Tibial artery (tissue), 4 donors: ENCODE results near the gene RAD51B.

Experiments
- DNase-seq, 2 donors: peaks; one replicate each; pipeline ENCODE4 v3.0.0-alpha.2; 2019
- H3K27ac ChIP-seq, 2 donors: fragments of 200-600 bp; sonication (generic) in 1 of 2; 1 replicate in 1 of 2; 2 replicates in 1 of 2; pipeline ENCODE4 v1.5.1; 2018 to 2019; ENCODE audit warnings: mild to moderate bottlenecking in 1 of 2
- H3K27me3 ChIP-seq, 2 donors: fragments of 200-600 bp; sonication (generic) in 1 of 2; one replicate each; pipeline versions ENCODE4 v1.5.1 to v1.6.0; 2016 to 2019
- H3K36me3 ChIP-seq, 3 donors: fragments of 200-600 bp; sonication (generic) in 2 of 3; one replicate each; pipeline ENCODE4 v1.5.1; 2016 to 2019; ENCODE audit warnings: mild to moderate bottlenecking in 2 of 3
- H3K4me1 ChIP-seq, 4 donors: fragments of 200-600 bp; sonication (generic) in 2 of 4; 1 replicate in 3 of 4; 2 replicates in 1 of 4; pipeline ENCODE4 v1.5.1; 2016 to 2019
- H3K4me3 ChIP-seq, 2 donors: fragments of 200-600 bp; sonication (generic) in 1 of 2; 1 replicate in 1 of 2; 2 replicates in 1 of 2; pipeline ENCODE4 v1.5.1; 2018 to 2019; ENCODE audit warnings: mild to moderate bottlenecking in 2 of 2
- H3K9me3 ChIP-seq, 3 donors: fragments of 200-600 bp; sonication (generic) in 1 of 3; one replicate each; pipeline ENCODE4 v1.5.1; 2016 to 2019
- CTCF ChIP-seq, 2 experiments: fragments of 200-600 bp in 1 of 2; fragments of 450-650 bp in 1 of 2; IDR thresholded peaks; one replicate each; pipeline ENCODE4 v1.5.1; 2017 to 2019; ENCODE audit warnings: antibody characterized with exemption in 2 of 2, mild to moderate bottlenecking in 1 of 2, moderate library complexity in 1 of 2
- intact Hi-C: fragments of 100-400 bp; cut with DNase I; formaldehyde crosslinking; loops from one replicate; pipeline ENCODE4 v1.15.0; 2023; ENCODE audit warnings: low total_unique reads

Gene RAD51B

DNA sequence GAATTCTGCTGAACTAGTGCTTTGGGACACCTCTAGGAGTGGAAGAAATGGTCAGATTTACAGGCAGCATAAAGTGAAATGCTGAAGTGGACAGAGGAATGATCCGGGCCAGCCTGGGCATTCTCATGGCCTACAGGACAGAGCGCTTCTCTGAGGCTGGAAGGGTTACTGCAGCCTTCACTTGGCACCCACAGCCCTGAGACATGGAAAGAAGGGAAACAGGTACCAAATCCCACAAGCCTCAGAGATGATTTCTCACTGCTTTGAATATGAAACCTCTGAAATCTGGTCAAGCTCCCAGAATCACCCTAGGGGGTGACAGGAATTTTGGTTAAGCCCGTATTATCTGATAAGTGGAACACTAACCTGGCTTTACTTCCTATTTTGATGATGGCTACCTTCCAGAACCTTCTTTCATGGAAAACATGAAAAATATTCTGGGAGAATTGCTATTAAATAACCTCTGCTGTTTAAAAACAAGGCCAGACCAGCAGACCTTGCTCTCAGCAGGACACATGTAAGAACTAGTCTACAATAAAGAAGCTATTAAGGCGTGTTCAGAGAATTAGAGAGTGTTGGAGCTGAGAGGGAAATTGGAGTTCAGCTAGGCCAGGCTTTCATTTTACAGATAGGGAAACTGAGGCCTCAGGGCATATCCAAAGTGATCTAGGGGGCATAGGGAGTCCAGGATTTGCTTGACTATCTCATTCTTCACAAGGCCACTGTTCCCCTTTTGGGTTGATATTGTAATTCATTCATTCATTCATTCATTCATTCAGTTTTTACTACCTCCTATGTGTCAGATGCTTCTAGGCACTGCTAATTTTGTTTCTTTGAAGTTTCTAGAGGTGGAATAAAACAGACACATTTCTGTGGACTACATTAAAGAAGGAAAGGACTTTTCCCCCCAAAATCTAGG is 691.8 kb downstream of the RAD51B start:
- peaks cover 0 to 48% (median 27%) of the 10 kb centered on the region in 4 donors for H3K4me1 ChIP-seq
- H3K4me3 ChIP-seq = no peak overlapping the region
- no peak for DNase-seq
- intact Hi-C loops = no loop called here
- no peak for TF ChIP-seq CTCF (IDR thresholded peaks at IDR 0.05)
- H3K27ac ChIP-seq = peak overlapping the region; percentile 58 to 78
- H3K36me3 ChIP-seq = no peaks in the 10 kb centered on the region
- no peaks in the 10 kb centered on the region for H3K9me3 ChIP-seq
- H3K27me3 ChIP-seq = no peaks in the 10 kb centered on the region

- no peak for DNase-seq
- no peak for TF ChIP-seq CTCF (IDR thresholded peaks at IDR 0.05)
- intact Hi-C loops = no loop called here
Observed at GRCh38 chr14:68512088-68512487, 692.5 kb downstream of the RAD51B start.

GRCh38 chr14:68513137-68513536 is 693.6 kb downstream of the RAD51B start:
- H3K27me3 ChIP-seq = no peaks in the 10 kb centered on the region
- intact Hi-C loops = no loop called here
- H3K36me3 ChIP-seq = no peaks in the 10 kb centered on the region
- TF ChIP-seq CTCF (IDR thresholded peaks at IDR 0.05) = no peak
- H3K9me3 ChIP-seq = no peaks in the 10 kb centered on the region
- H3K27ac ChIP-seq = no peak overlapping the region
- no peak overlapping the region for H3K4me3 ChIP-seq
- peaks cover 0 to 36% (median 27%) of the 10 kb centered on the region in 4 donors for H3K4me1 ChIP-seq
- DNase-seq = no peak

More at GRCh38 chr14:68512088-68512487, 692.5 kb downstream of the RAD51B start:
- Histone ChIP-seq H3K36me3 (no peaks in the 10 kb centered on the region), H3K4me1 (peaks cover 0 to 42% (median 27%) of the 10 kb centered on the region in 4 donors), H3K4me3 (no peak overlapping the region), H3K9me3 (no peaks in the 10 kb centered on the region), H3K27ac (peak overlapping the region in 1 of 2 donors; percentile 58), H3K27me3 (no peaks in the 10 kb centered on the region)

DNA sequence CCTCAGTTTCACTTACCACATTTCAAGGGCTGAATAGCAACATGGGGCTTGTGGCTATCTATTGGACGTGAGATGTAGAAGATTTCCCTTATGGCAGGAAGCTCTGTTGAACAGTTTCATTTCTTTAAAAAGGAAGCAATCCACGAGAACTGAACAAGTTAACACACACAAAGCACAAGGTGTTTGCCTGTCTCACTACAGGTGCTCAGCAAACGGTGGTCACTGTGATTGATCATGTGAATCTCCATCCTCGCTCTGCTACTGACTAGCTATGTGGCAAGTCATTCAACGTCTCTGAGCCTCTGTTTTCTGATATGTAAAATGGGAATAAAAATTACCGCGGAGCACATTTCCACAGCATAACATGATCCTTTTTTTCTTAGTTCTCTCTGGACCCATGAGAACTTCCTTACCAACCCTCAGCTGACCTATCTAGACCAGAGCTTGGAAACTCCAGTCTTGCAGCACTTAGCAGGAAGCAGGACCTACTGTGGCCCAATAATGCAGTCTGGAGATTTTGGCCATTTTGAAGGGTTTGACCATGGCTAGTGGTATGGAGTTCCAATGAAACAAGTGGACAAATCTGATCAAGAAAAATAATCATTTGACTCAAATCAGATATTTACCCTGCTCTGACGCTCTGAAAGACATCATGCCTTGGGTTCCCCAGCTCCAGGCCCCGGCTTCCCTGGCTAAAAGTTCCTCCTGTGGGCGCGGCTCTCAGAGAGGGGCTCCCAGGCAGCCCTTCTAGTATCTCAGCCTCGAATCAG is 694.4 kb downstream of the RAD51B start:
- intact Hi-C loops = no loop called here
- no peaks in the 10 kb centered on the region for H3K9me3 ChIP-seq
- no peak overlapping the region for H3K4me3 ChIP-seq
- H3K27me3 ChIP-seq = no peaks in the 10 kb centered on the region
- no peak overlapping the region for H3K27ac ChIP-seq
- peaks cover 0 to 45% (median 32%) of the 10 kb centered on the region in 4 donors for H3K4me1 ChIP-seq
- no peak for TF ChIP-seq CTCF (IDR thresholded peaks at IDR 0.05)
- H3K36me3 ChIP-seq = no peaks in the 10 kb centered on the region
- DNase-seq = no peak

DNA sequence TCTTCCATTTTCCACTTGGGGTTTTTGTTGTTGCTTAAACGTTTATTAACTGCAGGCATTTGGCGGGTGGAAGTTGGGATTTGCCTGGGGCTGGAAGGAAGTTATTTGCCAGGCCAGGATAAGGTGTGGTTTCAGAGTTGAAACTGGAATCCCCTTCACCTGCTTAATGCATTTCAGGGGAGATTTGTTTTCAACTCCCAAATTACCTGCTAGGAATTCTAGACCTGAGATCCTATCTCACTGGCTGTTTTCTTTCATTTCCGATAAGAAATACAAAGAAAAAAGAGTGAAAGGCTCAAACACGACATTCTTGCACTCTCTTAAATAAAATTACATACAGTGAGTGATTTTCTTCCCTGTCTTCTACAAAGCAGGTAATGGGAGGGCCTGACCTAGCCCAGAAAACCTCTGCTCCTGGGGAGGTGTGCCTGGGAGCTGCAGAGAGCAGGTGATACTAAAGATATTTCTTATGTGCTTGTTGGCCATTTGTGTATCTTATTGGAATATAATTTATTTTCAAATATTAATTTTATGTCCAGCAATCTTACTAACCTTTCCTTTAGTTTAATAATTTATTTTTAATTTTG is 695.1 kb downstream of the RAD51B start:
- Histone ChIP-seq H3K36me3 (no peaks in the 10 kb centered on the region), H3K27ac (no peak overlapping the region), H3K4me3 (no peak overlapping the region), H3K4me1 (peaks cover 0 to 45% (median 33%) of the 10 kb centered on the region in 4 donors), H3K9me3 (no peaks in the 10 kb centered on the region), H3K27me3 (no peaks in the 10 kb centered on the region)
- intact Hi-C loops = no loop called here
- TF ChIP-seq CTCF (IDR thresholded peaks at IDR 0.05) = no peak
- no peak for DNase-seq
